Measurements from ENCODE around the gene PCBP2. TPM values are rescaled to one million over a fixed set of nuclear protein-coding genes. Genes with fewer than 3 reads are reported as not detected.

PCBP2 gene
- total RNA-seq, 1 experiment from 2014 or later = 856 TPM

GRCh38 chr12:53467880-53468279 lies 16.0 kb downstream of the PCBP2 start:
- Histone ChIP-seq H3K79me2 (ENCODE audit: insufficient read depth, low read length) (peaks cover 99% of the 10 kb centered on the region), H3K9me3 (ENCODE audit: control insufficient read depth in 1 of 2, insufficient read depth in 1 of 2, low read depth in 1 of 2, low read length in 2 of 2) (no peaks in the 10 kb centered on the region), H4K20me1 (ENCODE audit: insufficient read depth) (peaks cover 39% of the 10 kb centered on the region), H3K9me2 (ENCODE audit: insufficient read depth) (no peaks in the 10 kb centered on the region), H3K27me3 (ENCODE audit: insufficient read depth, low read length) (no peaks in the 10 kb centered on the region), H2AFZ (ENCODE audit: low read depth, low read length, poor library complexity, severe bottlenecking) (no peak overlapping the region), H3K9ac (ENCODE audit: low read length) (no peak overlapping the region), H3K4me3 (replicated peaks in 1 of 2; ENCODE audit: low read depth in 1 of 2, low read length in 2 of 2) (no peak overlapping the region), H3K4me1 (ENCODE audit: control insufficient read depth in 1 of 2, insufficient read depth in 2 of 2, low read length in 2 of 2) (no peaks in the 10 kb centered on the region), H3K27ac (ENCODE audit: low read depth, low read length) (no peak overlapping the region), H3K4me2 (ENCODE audit: low read length) (no peak overlapping the region), H3K36me3 (ENCODE audit: control insufficient read depth in 1 of 2, insufficient read depth in 2 of 2, low read length in 2 of 2) (peaks cover 92 to 95% of the 10 kb centered on the region in 2 experiments)
- TF ChIP-seq RAD21 (IDR thresholded peaks at IDR 0.05; ENCODE audit: low read depth) (no peak), JUND (IDR thresholded peaks at IDR 0.05) (no peak), CBX3 (IDR thresholded peaks at IDR 0.05; ENCODE audit: low read depth) (no peak), ZFX (IDR thresholded peaks at IDR 0.05) (no peak), EZH2 (IDR thresholded peaks at IDR 0.05) (no peak)
- ChIA-PET RAD21 (ENCODE audit: low non-redundant PET in 1 of 2, low total read pairs in 2 of 2, uncharacterized antibody in 2 of 2, unreplicated experiment in 2 of 2) (no interaction called here), CTCF (no interaction called here), POLR2A (no interaction called here)
- intact Hi-C loops (cut with micrococcal nuclease) = no loop called here
- no peak for DNase-seq (ENCODE audit: low read depth, low spot score)
- ATAC-seq = no peak
- BruUV-seq (replicated peaks) = TSS peak; percentile 15

GRCh38 chr12:53468282-53468681 lies 16.4 kb downstream of the PCBP2 start:
- no peak for TF ChIP-seq POLR2A (IDR thresholded peaks at IDR 0.05; ENCODE audit: borderline replicate concordance, extremely low read depth, insufficient read depth, insufficient read length)
- TF ChIP-seq MAX (IDR thresholded peaks at IDR 0.05) = no peak
- no peak for TF ChIP-seq POLR2AphosphoS5 (IDR thresholded peaks at IDR 0.05; ENCODE audit: low read depth, low read length)
- TF ChIP-seq EGR1 (IDR thresholded peaks at IDR 0.05; ENCODE audit: low read depth) = no peak
- TF ChIP-seq CTCF (IDR thresholded peaks at IDR 0.05 in 2 of 3, conservative IDR thresholded peaks at IDR 0.05 in 1 of 3; ENCODE audit: borderline replicate concordance in 1 of 3, insufficient read depth in 1 of 3, low read depth in 2 of 3, low read length in 2 of 3) = no peak
- TF ChIP-seq EZH2 (IDR thresholded peaks at IDR 0.05) = no peak
- TF ChIP-seq CBX3 (IDR thresholded peaks at IDR 0.05; ENCODE audit: low read depth) = no peak
- no peak for TF ChIP-seq ATF3 (IDR thresholded peaks at IDR 0.05)
- no peak for TF ChIP-seq SRF (IDR thresholded peaks at IDR 0.05; ENCODE audit: low read depth)
- Histone ChIP-seq H3K79me2 (ENCODE audit: insufficient read depth, low read length) (peaks cover 99% of the 10 kb centered on the region), H3K27me3 (ENCODE audit: insufficient read depth, low read length) (no peaks in the 10 kb centered on the region), H3K4me3 (replicated peaks in 1 of 2; ENCODE audit: low read depth in 1 of 2, low read length in 2 of 2) (no peak overlapping the region), H3K4me1 (ENCODE audit: control insufficient read depth in 1 of 2, insufficient read depth in 2 of 2, low read length in 2 of 2) (no peaks in the 10 kb centered on the region), H2AFZ (ENCODE audit: low read depth, low read length, poor library complexity, severe bottlenecking) (no peak overlapping the region), H3K9me2 (ENCODE audit: insufficient read depth) (no peaks in the 10 kb centered on the region), H4K20me1 (ENCODE audit: insufficient read depth) (peaks cover 35% of the 10 kb centered on the region), H3K4me2 (ENCODE audit: low read length) (no peak overlapping the region), H3K27ac (ENCODE audit: low read depth, low read length) (no peak overlapping the region), H3K9me3 (ENCODE audit: control insufficient read depth in 1 of 2, insufficient read depth in 1 of 2, low read depth in 1 of 2, low read length in 2 of 2) (no peaks in the 10 kb centered on the region), H3K36me3 (ENCODE audit: control insufficient read depth in 1 of 2, insufficient read depth in 2 of 2, low read length in 2 of 2) (peaks cover 90 to 93% of the 10 kb centered on the region in 2 experiments), H3K9ac (ENCODE audit: low read length) (no peak overlapping the region)
- ChIA-PET POLR2A (no interaction called here), RAD21 (ENCODE audit: low non-redundant PET in 1 of 2, low total read pairs in 2 of 2, uncharacterized antibody in 2 of 2, unreplicated experiment in 2 of 2) (no interaction called here), CTCF (no interaction called here)
- BruUV-seq (replicated peaks) = no TSS peak
- ATAC-seq = no peak
- DNase-seq (ENCODE audit: low read depth, low spot score) = no peak
- intact Hi-C loops (cut with micrococcal nuclease) = no loop called here
